ENCODE results near the gene SPTBN4. TPM values are rescaled to one million over a fixed set of nuclear protein-coding genes. Genes with fewer than 3 reads are reported as not detected.
"Not testable (repeated sequence)": the region's sequence is repeated elsewhere in the genome, so short reads cannot be mapped to it uniquely, and the experiment has no call there.

The SPTBN4 gene
- total and polyA plus RNA-seq, 2 donors (not counting 1 experiment from before 2014, with no cell fraction given): 1.3 to 6.6 TPM

DNA sequence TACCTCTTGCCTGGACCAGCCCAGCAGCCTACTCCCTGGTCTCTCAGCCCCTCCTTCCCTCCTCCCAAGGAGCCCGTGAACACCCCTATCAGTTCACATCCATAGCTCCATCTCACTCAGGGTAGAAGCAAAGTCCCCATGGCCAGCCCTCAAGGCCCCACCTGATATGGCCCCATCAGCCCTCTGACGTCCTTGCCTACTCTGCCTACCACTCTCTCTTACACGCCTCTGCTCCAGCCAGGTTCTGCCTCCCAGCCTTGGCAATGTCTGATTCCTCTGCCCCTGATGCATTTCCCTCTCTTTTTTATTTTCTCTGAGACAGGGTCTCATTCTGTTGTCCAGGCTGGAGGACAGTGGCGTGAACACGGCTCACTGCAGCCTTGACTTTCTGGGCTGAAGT lies 14.8 kb upstream of the SPTBN4 start:
- Histone ChIP-seq H3K27ac (ENCODE audit: insufficient read depth, low read length) (no peak overlapping the region), H3K27me3 (ENCODE audit: control insufficient read depth, insufficient read depth, low read length) (no peaks in the 10 kb centered on the region), H3K9me3 (ENCODE audit: control insufficient read depth, insufficient read depth, low read depth, low read length) (no peaks in the 10 kb centered on the region), H3K36me3 (ENCODE audit: control insufficient read depth, insufficient read depth, low read length) (no peaks in the 10 kb centered on the region), H2AFZ (ENCODE audit: low read length) (no peak overlapping the region), H3K4me2 (ENCODE audit: extremely low read depth, insufficient read depth, low read length) (no peak overlapping the region), H3K4me3 (replicated peaks in 1 of 4; ENCODE audit: control extremely low read depth in 1 of 4, insufficient read depth in 1 of 4, low read depth in 3 of 4, low read length in 4 of 4) (no peak overlapping the region), H3K79me2 (ENCODE audit: control insufficient read depth, insufficient read depth, low read length) (no peaks in the 10 kb centered on the region), H3K4me1 (ENCODE audit: control insufficient read depth, extremely low read depth, insufficient read depth, low read length) (no peaks in the 10 kb centered on the region), H3K9ac (ENCODE audit: insufficient read depth, low read length) (no peak overlapping the region), H4K20me1 (ENCODE audit: control insufficient read depth, extremely low read depth, insufficient read depth, low read length) (no peaks in the 10 kb centered on the region)
- DNase-seq (ENCODE audit: low read depth in 2 of 2): no peak
- no peak for TF ChIP-seq CTCF (conservative IDR thresholded peaks at IDR 0.05 in 1 of 2, IDR thresholded peaks at IDR 0.05 in 1 of 2; ENCODE audit: low read depth in 1 of 2, low read length in 2 of 2)
- TF ChIP-seq EZH2 (IDR thresholded peaks at IDR 0.05; ENCODE audit: low read length, missing control alignments): no peak

GRCh38 chr19:40453151-40453735 lies 13.6 kb upstream of the SPTBN4 start:
- no peaks in the 10 kb centered on the region for H3K4me1 ChIP-seq (ENCODE audit: control insufficient read depth, extremely low read depth, insufficient read depth, low read length)
- H3K4me2 ChIP-seq (ENCODE audit: extremely low read depth, insufficient read depth, low read length): no peak overlapping the region
- no peak for DNase-seq (ENCODE audit: low read depth in 2 of 2)
- no peaks in the 10 kb centered on the region for H3K79me2 ChIP-seq (ENCODE audit: control insufficient read depth, insufficient read depth, low read length)
- peaks cover 4% of the 10 kb centered on the region for H3K36me3 ChIP-seq (ENCODE audit: control insufficient read depth, insufficient read depth, low read length)
- H3K9ac ChIP-seq (ENCODE audit: insufficient read depth, low read length): no peak overlapping the region
- H2AFZ ChIP-seq (ENCODE audit: low read length): no peak overlapping the region
- no peak overlapping the region for H3K4me3 ChIP-seq (replicated peaks in 1 of 4; ENCODE audit: control extremely low read depth in 1 of 4, insufficient read depth in 1 of 4, low read depth in 3 of 4, low read length in 4 of 4)
- no peaks in the 10 kb centered on the region for H3K27me3 ChIP-seq (ENCODE audit: control insufficient read depth, insufficient read depth, low read length)
- H3K27ac ChIP-seq (ENCODE audit: insufficient read depth, low read length): no peak overlapping the region
- H4K20me1 ChIP-seq (ENCODE audit: control insufficient read depth, extremely low read depth, insufficient read depth, low read length): no peaks in the 10 kb centered on the region
- H3K9me3 ChIP-seq (ENCODE audit: control insufficient read depth, insufficient read depth, low read depth, low read length): no peaks in the 10 kb centered on the region
- no peak for TF ChIP-seq EZH2 (IDR thresholded peaks at IDR 0.05; ENCODE audit: low read length, missing control alignments)

DNA sequence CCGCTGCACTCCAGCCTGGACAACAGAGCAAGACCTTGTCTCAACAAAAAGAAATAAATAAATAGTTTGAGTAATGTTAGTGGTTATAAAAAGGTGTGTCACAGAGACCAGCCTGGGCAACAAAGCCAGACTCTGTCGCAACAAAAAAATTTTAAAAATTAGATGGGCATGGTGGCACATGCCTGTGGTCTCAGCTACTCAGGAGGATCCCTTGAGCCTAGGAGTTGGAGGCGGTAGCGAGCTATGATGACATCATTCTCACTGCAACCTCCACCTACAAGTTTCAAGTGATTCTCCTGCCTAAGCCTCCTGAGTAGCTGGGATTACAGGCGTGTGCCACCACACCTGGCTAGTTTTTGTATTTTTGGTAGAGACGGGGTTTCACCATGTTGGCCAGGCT lies 12.9 kb upstream of the SPTBN4 start:
- H4K20me1 ChIP-seq (ENCODE audit: control insufficient read depth, extremely low read depth, insufficient read depth, low read length); H3K4me2 ChIP-seq (ENCODE audit: extremely low read depth, insufficient read depth, low read length); DNase-seq (ENCODE audit: low read depth in 2 of 2); H3K9me3 ChIP-seq (ENCODE audit: control insufficient read depth, insufficient read depth, low read depth, low read length); H3K4me1 ChIP-seq (ENCODE audit: control insufficient read depth, extremely low read depth, insufficient read depth, low read length); H3K27ac ChIP-seq (ENCODE audit: insufficient read depth, low read length); H3K36me3 ChIP-seq (ENCODE audit: control insufficient read depth, insufficient read depth, low read length); H3K4me3 ChIP-seq (replicated peaks in 1 of 4; ENCODE audit: control extremely low read depth in 1 of 4, insufficient read depth in 1 of 4, low read depth in 3 of 4, low read length in 4 of 4); H2AFZ ChIP-seq (ENCODE audit: low read length); H3K9ac ChIP-seq (ENCODE audit: insufficient read depth, low read length); H3K79me2 ChIP-seq (ENCODE audit: control insufficient read depth, insufficient read depth, low read length); H3K27me3 ChIP-seq (ENCODE audit: control insufficient read depth, insufficient read depth, low read length): not testable (repeated sequence)

GRCh38 chr19:40457048-40457447 lies 9.8 kb upstream of the SPTBN4 start:
- no peaks in the 10 kb centered on the region for H4K20me1 ChIP-seq (ENCODE audit: control insufficient read depth, extremely low read depth, insufficient read depth, low read length)

More at GRCh38 chr19:40457048-40457447, 9.8 kb upstream of the SPTBN4 start:
- Histone ChIP-seq H3K9ac (ENCODE audit: insufficient read depth, low read length) (no peak overlapping the region), H3K27me3 (ENCODE audit: control insufficient read depth, insufficient read depth, low read length) (no peaks in the 10 kb centered on the region), H3K27ac (ENCODE audit: insufficient read depth, low read length) (no peak overlapping the region), H3K4me3 (replicated peaks in 1 of 4; ENCODE audit: control extremely low read depth in 1 of 4, insufficient read depth in 1 of 4, low read depth in 3 of 4, low read length in 4 of 4) (no peak overlapping the region), H2AFZ (ENCODE audit: low read length) (no peak overlapping the region), H3K9me3 (ENCODE audit: control insufficient read depth, insufficient read depth, low read depth, low read length) (no peaks in the 10 kb centered on the region), H3K79me2 (ENCODE audit: control insufficient read depth, insufficient read depth, low read length) (no peaks in the 10 kb centered on the region), H3K4me1 (ENCODE audit: control insufficient read depth, extremely low read depth, insufficient read depth, low read length) (no peaks in the 10 kb centered on the region), H3K4me2 (ENCODE audit: extremely low read depth, insufficient read depth, low read length) (no peak overlapping the region), H3K36me3 (ENCODE audit: control insufficient read depth, insufficient read depth, low read length) (peaks cover 4% of the 10 kb centered on the region)
- DNase-seq (ENCODE audit: low read depth in 2 of 2): no peak
- TF ChIP-seq CTCF (conservative IDR thresholded peaks at IDR 0.05 in 1 of 2, IDR thresholded peaks at IDR 0.05 in 1 of 2; ENCODE audit: low read depth in 1 of 2, low read length in 2 of 2) (no peak), EZH2 (IDR thresholded peaks at IDR 0.05; ENCODE audit: low read length, missing control alignments) (no peak)

Measured in fibroblast of lung (primary cell).